GM12875 (cell line): Measurements from ENCODE around the gene ADAM23.

ENCODE experiments used
- H3K4me3 ChIP-seq: one replicate; pipeline ENCODE4 v1.5.1; 2011; ENCODE audit warnings: low read depth, low read length, control low read depth
- CTCF ChIP-seq: IDR thresholded peaks from 2 replicates; pipeline ENCODE4 v1.5.1; 2011; ENCODE audit warnings: low read depth, mild to moderate bottlenecking, control low read depth, inconsistent platforms, low read length, moderate library complexity, borderline replicate concordance; ENCODE audit not compliant: insufficient read depth

ADAM23 gene

DNA sequence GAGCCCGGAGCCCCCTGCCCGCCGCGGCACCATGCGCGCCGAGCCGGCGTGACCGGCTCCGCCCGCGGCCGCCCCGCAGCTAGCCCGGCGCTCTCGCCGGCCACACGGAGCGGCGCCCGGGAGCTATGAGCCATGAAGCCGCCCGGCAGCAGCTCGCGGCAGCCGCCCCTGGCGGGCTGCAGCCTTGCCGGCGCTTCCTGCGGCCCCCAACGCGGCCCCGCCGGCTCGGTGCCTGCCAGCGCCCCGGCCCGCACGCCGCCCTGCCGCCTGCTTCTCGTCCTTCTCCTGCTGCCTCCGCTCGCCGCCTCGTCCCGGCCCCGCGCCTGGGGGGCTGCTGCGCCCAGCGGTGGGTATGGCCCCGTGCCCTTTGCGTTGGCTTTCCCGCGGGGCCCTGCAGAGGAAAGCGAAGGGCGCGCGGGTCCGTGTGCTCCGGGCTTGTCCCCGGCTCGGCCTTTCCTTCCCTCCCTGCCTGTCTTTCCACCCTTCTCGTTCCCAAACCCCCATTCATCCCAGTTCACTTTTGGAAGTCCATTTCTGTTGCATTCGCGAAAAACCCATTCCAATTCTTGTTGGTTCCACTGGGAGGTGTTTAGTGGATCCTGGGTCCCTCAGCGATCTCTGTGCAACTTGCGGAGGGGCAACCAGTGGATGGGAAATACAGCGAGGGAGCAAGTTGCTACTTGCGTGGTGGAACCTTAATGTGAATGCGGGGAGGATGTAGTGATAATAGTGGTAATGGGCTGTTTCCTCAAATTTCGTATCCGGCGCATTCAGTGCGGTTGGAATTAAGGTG is 599 bp downstream of the ADAM23 start:
- H3K4me3 ChIP-seq: peak overlapping the region; percentile 81
- peak; percentile 25; the same call in 1 of the 2 replicates for TF ChIP-seq CTCF

DNA sequence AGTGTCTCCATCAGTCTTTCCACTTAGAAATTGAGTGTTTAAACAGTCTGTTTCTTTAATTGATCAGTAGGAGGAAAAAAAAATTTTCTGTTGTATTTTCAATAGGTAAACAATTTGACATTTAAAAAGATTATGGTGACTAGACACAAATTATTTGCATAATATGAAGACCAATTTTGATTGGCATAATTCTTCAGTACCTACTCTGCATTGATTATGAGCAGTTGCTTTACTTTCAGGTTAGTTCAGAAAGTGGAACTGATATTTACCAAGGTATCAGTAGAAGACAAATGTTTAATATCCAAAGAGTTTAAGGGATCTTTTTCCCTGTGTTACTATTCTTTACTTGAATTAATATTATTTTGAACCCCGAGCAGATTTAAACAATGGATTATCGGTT is 2.6 kb downstream of the ADAM23 start:
- no peak overlapping the region for H3K4me3 ChIP-seq
- TF ChIP-seq CTCF: no peak

- no peak for TF ChIP-seq CTCF
- no peak overlapping the region for H3K4me3 ChIP-seq
Measured at GRCh38 chr2:206452242-206452641, 8.9 kb downstream of the ADAM23 start.

GRCh38 chr2:206452750-206453149 is 9.4 kb downstream of the ADAM23 start:
- TF ChIP-seq CTCF: no peak
- no peak overlapping the region for H3K4me3 ChIP-seq

DNA sequence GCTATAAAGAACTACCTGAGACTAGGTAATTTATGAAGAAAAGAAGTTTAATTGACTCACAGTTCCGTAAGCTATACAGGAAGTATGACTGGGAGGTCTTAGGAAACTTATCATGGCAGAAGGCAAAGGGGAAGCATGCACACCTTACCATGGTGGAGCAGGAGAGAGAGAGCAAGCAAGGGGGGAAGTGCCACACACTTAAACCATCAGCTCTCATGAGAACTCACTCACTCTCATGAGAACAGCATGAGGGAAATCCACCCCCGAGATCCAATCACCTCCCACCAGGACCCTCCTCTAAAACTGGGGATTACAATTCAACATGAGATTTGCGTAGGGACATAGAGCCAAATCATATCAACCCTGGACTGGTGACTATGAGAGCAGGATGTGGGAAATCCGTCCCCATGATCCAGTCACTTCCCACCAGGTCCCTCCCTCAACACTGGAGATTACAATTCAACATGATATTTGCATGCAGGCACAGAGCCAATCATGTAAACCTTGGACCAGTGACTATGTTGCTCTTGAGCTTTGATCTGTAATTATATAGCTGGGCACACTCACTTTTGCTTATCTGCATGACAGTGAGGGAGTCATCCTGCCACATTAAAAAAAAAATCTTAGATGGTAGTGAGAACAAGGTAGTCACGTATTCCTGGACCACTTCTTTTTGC is 12.9 kb downstream of the ADAM23 start:
- no peak for TF ChIP-seq CTCF
- no peak overlapping the region for H3K4me3 ChIP-seq

DNA sequence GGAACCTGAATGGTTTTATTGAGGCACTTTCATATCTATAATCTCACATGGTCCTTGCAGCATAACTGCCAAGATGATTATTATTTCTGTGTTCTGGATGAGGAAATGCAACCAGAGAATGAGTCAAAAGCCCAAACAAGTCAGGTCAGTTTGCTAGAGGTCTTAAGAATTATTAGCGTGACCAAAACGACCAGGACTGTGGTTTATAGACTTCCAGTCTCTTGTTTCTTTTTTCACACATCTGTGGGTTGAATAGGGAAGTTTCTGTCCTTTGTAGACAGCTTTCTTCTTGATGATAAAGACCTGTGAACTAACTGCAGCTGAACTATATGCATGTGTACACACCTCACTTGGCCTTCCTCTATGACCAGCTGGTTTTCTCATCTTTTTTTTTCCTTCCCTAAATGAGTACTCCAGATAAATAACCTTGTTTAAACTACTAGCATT is 13.9 kb downstream of the ADAM23 start:
- TF ChIP-seq CTCF: no peak
- no peak overlapping the region for H3K4me3 ChIP-seq
